Measurements from ENCODE around the gene MYBPC1.

DNA sequence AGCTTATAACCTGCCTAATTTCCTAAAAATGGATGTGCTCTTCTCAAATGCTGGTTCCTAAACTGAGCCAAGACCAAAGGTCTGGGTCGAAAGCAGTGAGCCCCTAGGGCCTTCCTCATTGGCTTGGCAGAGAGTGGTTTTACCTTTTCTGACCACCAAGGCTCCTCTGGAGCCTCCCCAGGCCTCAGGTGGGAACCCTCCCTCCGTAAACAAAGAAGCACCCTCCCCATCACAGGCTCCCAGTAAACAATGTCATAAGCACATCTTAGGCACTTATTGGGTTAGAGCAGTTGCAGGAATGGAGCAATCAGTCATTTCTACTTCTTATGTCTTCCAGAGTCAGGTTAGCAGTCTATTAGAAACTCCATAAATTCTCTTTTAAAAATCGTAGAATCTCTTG lies 108.7 kb downstream of the MYBPC1 start:
- TF ChIP-seq POLR2A (IDR thresholded peaks at IDR 0.05): no peak
- TF ChIP-seq, protein P1, sequence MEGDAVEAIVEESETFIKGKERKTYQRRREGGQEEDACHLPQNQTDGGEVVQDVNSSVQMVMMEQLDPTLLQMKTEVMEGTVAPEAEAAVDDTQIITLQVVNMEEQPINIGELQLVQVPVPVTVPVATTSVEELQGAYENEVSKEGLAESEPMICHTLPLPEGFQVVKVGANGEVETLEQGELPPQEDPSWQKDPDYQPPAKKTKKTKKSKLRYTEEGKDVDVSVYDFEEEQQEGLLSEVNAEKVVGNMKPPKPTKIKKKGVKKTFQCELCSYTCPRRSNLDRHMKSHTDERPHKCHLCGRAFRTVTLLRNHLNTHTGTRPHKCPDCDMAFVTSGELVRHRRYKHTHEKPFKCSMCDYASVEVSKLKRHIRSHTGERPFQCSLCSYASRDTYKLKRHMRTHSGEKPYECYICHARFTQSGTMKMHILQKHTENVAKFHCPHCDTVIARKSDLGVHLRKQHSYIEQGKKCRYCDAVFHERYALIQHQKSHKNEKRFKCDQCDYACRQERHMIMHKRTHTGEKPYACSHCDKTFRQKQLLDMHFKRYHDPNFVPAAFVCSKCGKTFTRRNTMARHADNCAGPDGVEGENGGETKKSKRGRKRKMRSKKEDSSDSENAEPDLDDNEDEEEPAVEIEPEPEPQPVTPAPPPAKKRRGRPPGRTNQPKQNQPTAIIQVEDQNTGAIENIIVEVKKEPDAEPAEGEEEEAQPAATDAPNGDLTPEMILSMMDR (IDR thresholded peaks at IDR 0.05 in 4 of 5, conservative IDR thresholded peaks at IDR 0.05 in 1 of 5): no peak
